DND-41 (cell line): Measurements from ENCODE around the gene C22orf15.

Experiments
- EZH2 ChIP-seq: IDR thresholded peaks from 3 replicates; pipeline ENCODE4 v1.6.1; 2012; ENCODE audit warnings: borderline replicate concordance, low read depth, mild to moderate bottlenecking, moderate library complexity, low read length, inconsistent platforms; ENCODE audit not compliant: severe bottlenecking
- TF ChIP-seq, protein P1 (sequence below): IDR thresholded peaks from 2 replicates; pipeline ENCODE4 v1.5.1; 2012; ENCODE audit warnings: borderline replicate concordance, low read length, moderate library complexity, mild to moderate bottlenecking; ENCODE audit not compliant: poor library complexity, severe bottlenecking; ENCODE audit errors: extremely low read depth

DNA sequence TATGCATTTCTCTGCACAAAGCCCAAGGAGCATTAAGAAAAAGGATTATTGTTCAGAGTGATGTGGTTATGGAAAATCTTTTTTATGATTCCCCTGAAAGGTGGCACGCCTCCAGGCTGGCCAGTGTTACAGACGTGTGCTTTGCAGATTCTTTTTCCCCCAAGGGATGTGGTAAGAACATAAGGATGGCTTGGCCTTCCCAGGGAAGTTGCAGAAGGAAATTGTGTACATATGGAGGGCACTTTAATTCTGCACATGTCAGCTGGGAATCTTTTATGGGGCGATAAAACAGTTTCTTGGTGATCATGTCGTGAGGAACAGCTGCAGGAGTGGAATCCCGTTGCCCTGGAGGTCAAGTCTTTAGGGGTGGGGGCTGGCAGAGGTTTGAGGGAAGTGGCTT, 33.7 kb downstream of the C22orf15 start:
- TF ChIP-seq, protein P1, sequence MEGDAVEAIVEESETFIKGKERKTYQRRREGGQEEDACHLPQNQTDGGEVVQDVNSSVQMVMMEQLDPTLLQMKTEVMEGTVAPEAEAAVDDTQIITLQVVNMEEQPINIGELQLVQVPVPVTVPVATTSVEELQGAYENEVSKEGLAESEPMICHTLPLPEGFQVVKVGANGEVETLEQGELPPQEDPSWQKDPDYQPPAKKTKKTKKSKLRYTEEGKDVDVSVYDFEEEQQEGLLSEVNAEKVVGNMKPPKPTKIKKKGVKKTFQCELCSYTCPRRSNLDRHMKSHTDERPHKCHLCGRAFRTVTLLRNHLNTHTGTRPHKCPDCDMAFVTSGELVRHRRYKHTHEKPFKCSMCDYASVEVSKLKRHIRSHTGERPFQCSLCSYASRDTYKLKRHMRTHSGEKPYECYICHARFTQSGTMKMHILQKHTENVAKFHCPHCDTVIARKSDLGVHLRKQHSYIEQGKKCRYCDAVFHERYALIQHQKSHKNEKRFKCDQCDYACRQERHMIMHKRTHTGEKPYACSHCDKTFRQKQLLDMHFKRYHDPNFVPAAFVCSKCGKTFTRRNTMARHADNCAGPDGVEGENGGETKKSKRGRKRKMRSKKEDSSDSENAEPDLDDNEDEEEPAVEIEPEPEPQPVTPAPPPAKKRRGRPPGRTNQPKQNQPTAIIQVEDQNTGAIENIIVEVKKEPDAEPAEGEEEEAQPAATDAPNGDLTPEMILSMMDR = no peak
- TF ChIP-seq EZH2 = no peak
